ENCODE data around the gene RBM42.

The RBM42 gene

DNA sequence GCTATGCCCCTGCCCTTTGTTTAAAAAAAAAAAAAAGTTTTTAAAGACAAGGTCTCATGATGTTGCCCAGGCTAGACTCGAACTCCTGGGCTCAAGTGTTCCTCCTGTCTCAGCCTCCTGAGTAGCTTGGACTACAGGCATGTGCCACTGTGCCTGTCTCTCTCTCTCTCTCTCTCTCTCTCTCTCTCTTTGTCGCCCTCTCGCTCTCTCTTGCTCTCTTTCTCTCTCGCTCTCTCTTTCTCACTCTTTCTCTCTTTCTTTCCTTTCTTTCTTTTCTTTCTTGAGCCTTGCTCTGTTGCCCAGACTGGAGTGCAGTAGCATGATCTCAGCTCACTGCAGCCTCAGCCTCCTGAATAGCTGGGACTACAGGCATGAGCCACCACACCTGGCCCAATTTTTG is 26.8 kb downstream of the RBM42 start:
- no peak overlapping the region for H3K4me3 ChIP-seq (ENCODE audit: low read length)
- H3K9ac ChIP-seq (ENCODE audit: low read depth, low read length), result no peak overlapping the region
- peaks cover 71% of the 10 kb centered on the region for H3K36me3 ChIP-seq (ENCODE audit: insufficient read depth, low read length)
- 96% methylated on average over 4 of the region's 4 CpGs for WGBS
- no peaks in the 10 kb centered on the region for H3K9me3 ChIP-seq (ENCODE audit: insufficient read depth, low read depth, low read length)
- H3K4me1 ChIP-seq (ENCODE audit: insufficient read depth, low read length), result no peaks in the 10 kb centered on the region
- H3K27ac ChIP-seq (ENCODE audit: low read depth, low read length), result no peak overlapping the region
- no peaks in the 10 kb centered on the region for H3K27me3 ChIP-seq (ENCODE audit: insufficient read depth, low read length)

DNA sequence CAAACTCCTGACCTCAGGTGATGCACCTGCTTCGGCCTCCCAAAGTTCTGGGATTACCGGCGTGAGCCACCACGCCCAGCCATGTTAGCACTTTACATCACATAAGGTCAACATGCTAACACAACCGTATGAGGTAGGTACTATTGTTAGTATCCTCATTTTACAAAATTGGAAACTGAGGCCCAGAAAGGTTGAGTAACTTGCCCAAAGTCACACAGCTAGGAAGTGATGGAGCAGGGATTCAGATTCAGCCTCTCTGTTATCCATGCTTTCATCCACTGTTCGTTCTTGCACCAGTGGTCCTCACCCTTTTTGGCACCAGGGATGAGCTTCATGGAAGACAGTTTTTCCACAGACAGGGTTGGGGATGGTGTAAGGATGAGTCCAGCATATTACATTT is 27.9 kb downstream of the RBM42 start:
- no peaks in the 10 kb centered on the region for H3K4me1 ChIP-seq (ENCODE audit: insufficient read depth, low read length)
- WGBS, result 98% methylated on average over 6 of the region's 6 CpGs
- no peaks in the 10 kb centered on the region for H3K9me3 ChIP-seq (ENCODE audit: insufficient read depth, low read depth, low read length)
- no peaks in the 10 kb centered on the region for H3K27me3 ChIP-seq (ENCODE audit: insufficient read depth, low read length)
- H3K9ac ChIP-seq (ENCODE audit: low read depth, low read length), result no peak overlapping the region
- H3K4me3 ChIP-seq (ENCODE audit: low read length), result no peak overlapping the region
- no peak overlapping the region for H3K27ac ChIP-seq (ENCODE audit: low read depth, low read length)
- peaks cover 62% of the 10 kb centered on the region for H3K36me3 ChIP-seq (ENCODE audit: insufficient read depth, low read length)

DNA sequence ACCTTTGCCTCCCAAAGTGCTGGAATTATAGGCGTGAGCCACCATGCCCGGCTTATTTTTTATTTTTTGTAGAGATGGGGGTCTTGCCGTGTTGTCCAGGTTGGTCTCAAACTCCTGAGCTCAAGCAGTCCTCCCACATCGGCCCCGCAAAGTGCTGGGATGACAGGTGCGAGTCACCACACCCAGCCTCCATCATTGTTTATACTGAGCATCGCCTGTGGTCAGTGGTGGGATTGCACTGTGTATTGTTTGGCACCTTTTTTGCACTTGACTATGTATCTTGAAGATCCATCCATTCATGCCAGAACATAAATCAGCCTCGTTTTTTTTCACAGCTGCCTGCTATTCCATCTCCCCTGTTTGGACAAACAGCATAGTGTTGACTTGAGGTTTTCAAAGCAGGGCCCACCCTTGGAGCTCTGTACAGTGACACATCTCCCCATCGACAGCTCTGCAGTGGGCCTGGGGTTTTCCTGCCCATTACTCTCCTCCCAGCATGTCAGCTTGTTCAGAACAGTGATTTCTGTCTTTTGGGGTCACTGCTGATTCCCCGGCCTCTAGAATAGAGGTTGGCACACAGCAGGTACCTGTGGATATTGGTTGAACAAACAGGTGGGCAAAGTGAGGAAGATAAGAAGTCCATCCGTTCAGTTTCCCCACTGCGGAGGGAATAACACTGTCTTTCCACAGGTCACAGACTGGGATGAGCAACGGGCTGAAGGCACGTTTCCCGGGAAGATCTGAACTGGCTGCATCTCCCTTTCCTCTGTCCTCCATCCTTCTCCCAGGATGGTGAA is 29.3 kb downstream of the RBM42 start:
- no peaks in the 10 kb centered on the region for H3K27me3 ChIP-seq (ENCODE audit: insufficient read depth, low read length)
- H3K4me3 ChIP-seq (ENCODE audit: low read length), result no peak overlapping the region
- no peaks in the 10 kb centered on the region for H3K9me3 ChIP-seq (ENCODE audit: insufficient read depth, low read depth, low read length)
- H3K4me1 ChIP-seq (ENCODE audit: insufficient read depth, low read length), result no peaks in the 10 kb centered on the region
- no peak overlapping the region for H3K27ac ChIP-seq (ENCODE audit: low read depth, low read length)
- peaks cover 53% of the 10 kb centered on the region for H3K36me3 ChIP-seq (ENCODE audit: insufficient read depth, low read length)
- H3K9ac ChIP-seq (ENCODE audit: low read depth, low read length), result no peak overlapping the region
- 94% methylated on average over 15 of the region's 15 CpGs for WGBS

DNA sequence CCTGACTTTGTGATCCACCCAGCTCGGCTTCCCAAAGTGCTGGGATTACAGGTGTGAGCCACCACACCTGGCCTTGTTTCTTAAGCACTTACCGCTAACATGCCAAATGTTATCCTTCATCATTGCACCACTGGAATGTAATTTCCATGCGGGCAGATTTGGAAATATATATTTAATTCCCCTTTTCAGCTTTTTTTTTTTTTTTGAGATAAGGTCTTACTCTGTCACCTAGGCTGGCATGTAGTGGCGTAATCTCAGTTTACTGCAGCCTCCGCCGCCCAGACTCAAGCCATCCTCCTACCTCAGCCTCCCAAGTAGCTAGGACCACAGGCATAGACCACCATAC is 33.1 kb downstream of the RBM42 start:
- Histone ChIP-seq H3K36me3 (ENCODE audit: insufficient read depth, low read length) (peaks cover 20% of the 10 kb centered on the region), H3K27ac (ENCODE audit: low read depth, low read length) (no peak overlapping the region), H3K9ac (ENCODE audit: low read depth, low read length) (no peak overlapping the region), H3K9me3 (ENCODE audit: insufficient read depth, low read depth, low read length) (no peaks in the 10 kb centered on the region), H3K27me3 (ENCODE audit: insufficient read depth, low read length) (no peaks in the 10 kb centered on the region), H3K4me1 (ENCODE audit: insufficient read depth, low read length) (no peaks in the 10 kb centered on the region), H3K4me3 (ENCODE audit: low read length) (no peak overlapping the region)
- WGBS, result 95% methylated on average over 5 of the region's 6 CpGs

DNA sequence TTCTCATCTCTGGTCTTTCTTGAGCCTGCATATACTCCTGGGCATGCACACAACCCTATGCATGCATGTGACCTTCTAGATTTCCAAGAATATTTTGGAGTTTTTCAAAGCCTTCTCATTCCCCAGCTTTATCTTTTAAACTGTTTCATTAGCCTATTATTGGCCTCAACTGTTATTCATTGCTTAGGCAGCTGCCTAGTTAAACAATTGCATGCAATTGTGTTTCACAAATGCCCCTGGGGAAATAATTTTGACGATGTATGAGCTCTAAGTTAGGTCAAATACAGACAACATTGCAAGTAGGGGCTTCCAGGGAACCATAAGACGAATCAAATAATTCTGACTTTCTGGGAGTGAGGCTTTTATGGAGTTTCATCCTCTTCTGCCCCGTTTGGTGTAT is 35.1 kb downstream of the RBM42 start:
- WGBS, result 75% methylated on average over 3 of the region's 3 CpGs
- Histone ChIP-seq H3K27ac (ENCODE audit: low read depth, low read length) (no peak overlapping the region), H3K27me3 (ENCODE audit: insufficient read depth, low read length) (no peaks in the 10 kb centered on the region), H3K9ac (ENCODE audit: low read depth, low read length) (no peak overlapping the region), H3K36me3 (ENCODE audit: insufficient read depth, low read length) (peaks cover 2% of the 10 kb centered on the region; the same call in 1 of the 2 replicates), H3K4me3 (ENCODE audit: low read length) (no peak overlapping the region), H3K4me1 (ENCODE audit: insufficient read depth, low read length) (no peaks in the 10 kb centered on the region), H3K9me3 (ENCODE audit: insufficient read depth, low read depth, low read length) (no peaks in the 10 kb centered on the region)

DNA sequence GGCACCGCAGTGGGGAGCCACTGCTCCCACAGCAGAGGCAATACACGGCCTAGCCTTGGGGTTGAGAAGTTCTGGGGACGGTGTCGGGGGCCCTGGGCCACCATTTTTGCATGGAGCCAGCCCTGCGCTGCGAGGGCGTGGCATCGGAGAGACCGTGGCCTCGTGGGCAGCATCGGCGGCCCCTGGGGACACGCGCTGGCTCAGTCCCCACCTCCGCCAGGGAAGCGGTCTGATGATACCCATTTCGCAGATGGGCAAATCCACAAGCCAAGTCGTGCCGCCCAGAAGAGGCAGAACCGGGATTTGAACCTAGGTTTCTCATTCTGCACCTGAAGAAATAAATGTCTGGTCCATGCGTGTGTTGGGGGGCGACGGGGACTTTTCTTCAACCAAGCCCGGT is 36.3 kb downstream of the RBM42 start:
- 93% methylated on average over 24 of the region's 24 CpGs for WGBS
- no peak overlapping the region for H3K9ac ChIP-seq (ENCODE audit: low read depth, low read length)

DNA sequence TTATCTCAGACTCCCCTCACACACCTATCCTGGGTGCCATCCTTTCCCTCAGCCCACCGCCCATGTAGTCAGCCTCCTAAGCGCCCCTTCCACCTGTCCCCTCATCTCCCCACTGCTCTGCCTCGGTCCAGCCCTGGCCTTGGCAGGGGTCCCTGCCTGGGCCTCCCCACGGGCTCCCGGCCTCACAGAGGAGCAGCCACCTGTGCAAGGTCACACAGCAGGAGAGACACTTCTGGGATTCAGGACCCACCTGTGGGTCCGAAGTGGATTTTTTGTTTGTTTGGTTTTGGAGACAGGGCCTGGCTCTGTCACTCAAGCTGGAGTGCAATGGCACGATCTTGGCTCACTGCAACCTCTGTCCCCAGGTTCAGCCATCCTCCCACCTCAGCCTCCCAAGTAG is 36.8 kb downstream of the RBM42 start:
- no peak overlapping the region for H3K9ac ChIP-seq (ENCODE audit: low read depth, low read length)
- no peaks in the 10 kb centered on the region for H3K9me3 ChIP-seq (ENCODE audit: insufficient read depth, low read depth, low read length)
- H3K27ac ChIP-seq (ENCODE audit: low read depth, low read length), result no peak overlapping the region
- H3K4me1 ChIP-seq (ENCODE audit: insufficient read depth, low read length), result no peaks in the 10 kb centered on the region
- H3K36me3 ChIP-seq (ENCODE audit: insufficient read depth, low read length), result no peaks in the 10 kb centered on the region
- 90% methylated on average over 7 of the region's 7 CpGs for WGBS
- H3K4me3 ChIP-seq (ENCODE audit: low read length), result no peak overlapping the region
- H3K27me3 ChIP-seq (ENCODE audit: insufficient read depth, low read length), result no peaks in the 10 kb centered on the region

More for the DNA sequence above, 36.3 kb downstream of the RBM42 start:
- H3K4me1 ChIP-seq (ENCODE audit: insufficient read depth, low read length), result no peaks in the 10 kb centered on the region
- H3K27ac ChIP-seq (ENCODE audit: low read depth, low read length), result no peak overlapping the region
- H3K4me3 ChIP-seq (ENCODE audit: low read length), result no peak overlapping the region
- no peaks in the 10 kb centered on the region for H3K36me3 ChIP-seq (ENCODE audit: insufficient read depth, low read length)
- H3K9me3 ChIP-seq (ENCODE audit: insufficient read depth, low read depth, low read length), result no peaks in the 10 kb centered on the region
- no peaks in the 10 kb centered on the region for H3K27me3 ChIP-seq (ENCODE audit: insufficient read depth, low read length)

DNA sequence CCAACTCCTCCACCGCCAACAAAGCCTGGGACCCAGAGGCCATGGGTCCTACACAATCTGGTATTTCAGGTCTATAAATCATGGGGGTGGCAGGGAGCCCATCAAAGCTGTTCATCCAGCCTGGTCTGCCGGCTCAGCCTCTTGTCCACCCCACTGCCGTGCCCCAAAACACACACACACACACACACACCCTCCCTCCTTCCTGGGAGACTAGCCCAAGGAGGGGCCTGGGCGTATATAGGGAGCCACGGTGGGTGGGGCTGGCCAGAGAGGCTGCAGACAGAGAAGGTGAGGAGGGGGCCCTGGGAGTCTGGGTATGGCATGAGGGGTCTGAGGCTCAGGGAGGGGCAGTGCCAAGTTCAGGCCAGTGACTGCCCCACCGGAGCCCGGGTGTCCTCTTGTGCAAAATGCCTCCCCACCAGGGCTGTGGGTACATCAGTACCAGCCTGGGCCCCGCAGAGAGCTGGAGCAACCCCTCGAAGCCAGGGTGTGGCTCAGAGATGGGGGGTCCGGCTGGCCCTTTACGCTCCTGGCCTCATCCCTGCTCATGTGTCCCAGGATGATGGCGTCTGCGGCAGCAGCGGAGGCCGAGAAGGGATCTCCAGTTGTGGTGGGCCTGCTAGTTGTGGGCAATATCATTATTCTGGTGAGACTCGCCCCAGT is 37.5 kb downstream of the RBM42 start, which contains the start of gene UPK1A:
Gene UPK1A (plus strand): TSS at position 267 of the 663 bp plus-strand sequence. CDS start 296 bp downstream, at position 563.
- no peak within 1 kb of the TSS for H3K4me3 ChIP-seq (ENCODE audit: low read length)
- H3K27me3 ChIP-seq (ENCODE audit: insufficient read depth, low read length), result no peaks in the 10 kb centered on the region
- no peaks in the 10 kb centered on the region for H3K4me1 ChIP-seq (ENCODE audit: insufficient read depth, low read length)
- H3K9me3 ChIP-seq (ENCODE audit: insufficient read depth, low read depth, low read length), result no peaks in the 10 kb centered on the region
- no peak within 1 kb of the TSS for H3K9ac ChIP-seq (ENCODE audit: low read depth, low read length)
- no peak within 1 kb of the TSS for H3K27ac ChIP-seq (ENCODE audit: low read depth, low read length)
- 89% methylated on average over 16 of the region's 16 CpGs for WGBS
- no peaks in the 10 kb centered on the region for H3K36me3 ChIP-seq (ENCODE audit: insufficient read depth, low read length)

DNA sequence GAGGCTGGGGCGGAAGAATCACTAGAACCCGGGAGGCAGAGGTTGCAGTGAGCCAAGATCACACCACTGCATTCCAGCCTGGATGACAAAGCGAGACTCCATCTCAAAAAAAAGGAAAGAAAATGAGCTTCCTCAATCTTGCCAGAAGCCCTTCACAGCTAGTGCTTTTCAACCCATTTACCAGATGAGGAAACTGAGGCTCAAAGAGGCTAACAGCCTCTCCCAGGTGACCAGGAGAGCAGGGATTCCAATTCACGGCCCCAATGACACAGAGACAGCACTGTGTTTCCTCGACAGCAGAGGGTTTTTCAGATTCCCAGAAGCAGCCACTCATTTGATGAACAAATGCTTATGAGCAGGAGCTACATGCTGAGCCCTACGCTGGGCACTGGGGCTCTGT is 40.7 kb downstream of the RBM42 start:
- H3K9ac ChIP-seq (ENCODE audit: low read depth, low read length), result no peak overlapping the region
- peaks cover 9% of the 10 kb centered on the region; the same call in 1 of the 2 replicates for H3K27me3 ChIP-seq (ENCODE audit: insufficient read depth, low read length)
- no peak overlapping the region for H3K27ac ChIP-seq (ENCODE audit: low read depth, low read length)
- H3K36me3 ChIP-seq (ENCODE audit: insufficient read depth, low read length), result no peaks in the 10 kb centered on the region
- 72% methylated on average over 6 of the region's 6 CpGs for WGBS
- H3K4me1 ChIP-seq (ENCODE audit: insufficient read depth, low read length), result no peaks in the 10 kb centered on the region
- no peaks in the 10 kb centered on the region for H3K9me3 ChIP-seq (ENCODE audit: insufficient read depth, low read depth, low read length)
- H3K4me3 ChIP-seq (ENCODE audit: low read length), result no peak overlapping the region

DNA sequence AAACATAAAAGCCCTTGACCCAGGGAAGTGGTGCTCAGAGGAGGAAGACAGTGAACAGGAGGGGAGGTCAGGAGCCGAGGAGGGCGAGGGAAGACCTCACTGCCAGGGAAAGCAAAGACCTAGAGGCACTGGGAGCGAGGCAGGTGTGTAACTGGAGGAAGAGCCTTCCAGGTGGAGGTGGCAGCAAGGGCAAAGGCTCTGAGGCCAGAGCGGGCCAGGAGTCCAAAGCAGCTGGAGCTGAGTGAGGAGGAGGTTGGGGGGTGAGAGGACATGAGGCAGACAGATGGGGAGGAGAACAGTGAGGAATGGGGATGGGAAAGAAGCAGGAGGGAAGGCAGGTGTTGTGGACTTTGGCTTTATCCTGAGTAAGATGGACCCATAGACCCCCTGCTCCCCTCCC is 41.1 kb downstream of the RBM42 start:
- H3K9ac ChIP-seq (ENCODE audit: low read depth, low read length), result no peak overlapping the region
- H3K4me3 ChIP-seq (ENCODE audit: low read length), result no peak overlapping the region
- peaks cover 9% of the 10 kb centered on the region; the same call in 1 of the 2 replicates for H3K27me3 ChIP-seq (ENCODE audit: insufficient read depth, low read length)
- no peaks in the 10 kb centered on the region for H3K4me1 ChIP-seq (ENCODE audit: insufficient read depth, low read length)
- H3K9me3 ChIP-seq (ENCODE audit: insufficient read depth, low read depth, low read length), result no peaks in the 10 kb centered on the region
- no peaks in the 10 kb centered on the region for H3K36me3 ChIP-seq (ENCODE audit: insufficient read depth, low read length)
- 68% methylated on average over 4 of the region's 4 CpGs for WGBS
- H3K27ac ChIP-seq (ENCODE audit: low read depth, low read length), result no peak overlapping the region

DNA sequence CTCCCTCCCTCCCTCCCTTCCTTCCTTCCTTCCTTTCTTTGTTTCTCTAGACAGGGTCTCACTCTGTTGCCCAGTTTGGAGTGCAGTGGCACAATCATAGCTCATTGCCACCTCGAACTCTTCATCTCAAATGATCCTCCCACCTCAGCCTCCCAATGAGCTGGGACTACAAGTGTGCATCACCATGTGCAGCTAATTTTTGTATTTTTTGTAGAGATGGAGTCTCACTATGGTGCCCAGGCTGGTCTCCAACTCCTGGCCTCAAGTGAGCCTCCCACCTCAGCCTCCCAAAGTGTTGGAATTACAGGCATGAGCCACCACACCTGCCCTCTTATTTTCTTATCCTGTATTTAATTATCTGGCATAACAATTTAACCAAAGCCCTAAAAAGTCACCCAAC is 41.9 kb downstream of the RBM42 start:
- 82% methylated on average over 1 of the region's 1 CpG for WGBS
- Histone ChIP-seq H3K4me3 (ENCODE audit: low read length) (no peak overlapping the region), H3K27ac (ENCODE audit: low read depth, low read length) (no peak overlapping the region), H3K9me3 (ENCODE audit: insufficient read depth, low read depth, low read length) (no peaks in the 10 kb centered on the region), H3K9ac (ENCODE audit: low read depth, low read length) (no peak overlapping the region), H3K4me1 (ENCODE audit: insufficient read depth, low read length) (no peaks in the 10 kb centered on the region), H3K36me3 (ENCODE audit: insufficient read depth, low read length) (no peaks in the 10 kb centered on the region), H3K27me3 (ENCODE audit: insufficient read depth, low read length) (peaks cover 9% of the 10 kb centered on the region; the same call in 1 of the 2 replicates)

All from HUES64 (cell line).